Adrenal gland (tissue), 5 donors: ENCODE data around the gene PDE6D.

Experiments
- CTCF ChIP-seq, 6 experiments: fragments of 450-650 bp in 4 of 6; fragments of 200-600 bp in 2 of 6; sonication (generic) in 1 of 6; IDR thresholded peaks; 1 replicate in 5 of 6; 2 replicates in 1 of 6; pipeline versions ENCODE4 v1.5.1 to v1.8.0; 2016 to 2021; ENCODE audit warnings: antibody characterized with exemption in 6 of 6, mild to moderate bottlenecking in 2 of 6, moderate library complexity in 1 of 6
- POLR2A ChIP-seq, 2 donors: fragments of 450-650 bp; IDR thresholded peaks; one replicate each; pipeline ENCODE4 v1.6.1; 2017; ENCODE audit warnings: antibody characterized with exemption in 2 of 2, mild to moderate bottlenecking in 2 of 2, moderate library complexity in 1 of 2
- donor health status: DM: no; HTN: no; CAD: no.

- no peak for TF ChIP-seq POLR2A (IDR thresholded peaks at IDR 0.05)
- no peak for TF ChIP-seq CTCF (IDR thresholded peaks at IDR 0.05)
These were observed 25.9 kb upstream of the PDE6D start for GRCh38 chr2:231807020-231807419.
